ENCODE results near the gene DUSP22.

- TF ChIP-seq CTCF (IDR thresholded peaks at IDR 0.05) (no peak), CEBPB (IDR thresholded peaks at IDR 0.05) (no peak), REST (IDR thresholded peaks at IDR 0.05) (no peak), EP300 (IDR thresholded peaks at IDR 0.05) (no peak), RCOR1 (IDR thresholded peaks at IDR 0.05; ENCODE audit: low read depth, low read length) (no peak), ATOH8 (CRISPR knock-in tag; IDR thresholded peaks at IDR 0.05; ENCODE audit: low read depth) (no peak), ESRRA (IDR thresholded peaks at IDR 0.05; ENCODE audit: borderline replicate concordance, low read length) (no peak), SREBF2 (IDR thresholded peaks at IDR 0.05) (no peak), NFE2L2 (conservative IDR thresholded peaks at IDR 0.05; ENCODE audit: low read length) (no peak), RFX5 (IDR thresholded peaks at IDR 0.05) (no peak), MAZ (IDR thresholded peaks at IDR 0.05; ENCODE audit: borderline replicate concordance, low read depth, low read length) (no peak), RNF2 (IDR thresholded peaks at IDR 0.05; ENCODE audit: borderline replicate concordance, low read depth) (no peak), ZFP36 (IDR thresholded peaks at IDR 0.05; ENCODE audit: borderline replicate concordance, partially characterized antibody) (no peak)
Measured at GRCh38 chr6:342832-343179, 50.5 kb downstream of the DUSP22 start.
